ENCODE results near the gene DMRT2. TPM values are rescaled to one million over a fixed set of nuclear protein-coding genes. Genes with fewer than 3 reads are reported as not detected.

The DMRT2 gene
- total and polyA plus RNA-seq, 2 experiments from 2014 or later, result 0.19 TPM; not detected in 1

DNA sequence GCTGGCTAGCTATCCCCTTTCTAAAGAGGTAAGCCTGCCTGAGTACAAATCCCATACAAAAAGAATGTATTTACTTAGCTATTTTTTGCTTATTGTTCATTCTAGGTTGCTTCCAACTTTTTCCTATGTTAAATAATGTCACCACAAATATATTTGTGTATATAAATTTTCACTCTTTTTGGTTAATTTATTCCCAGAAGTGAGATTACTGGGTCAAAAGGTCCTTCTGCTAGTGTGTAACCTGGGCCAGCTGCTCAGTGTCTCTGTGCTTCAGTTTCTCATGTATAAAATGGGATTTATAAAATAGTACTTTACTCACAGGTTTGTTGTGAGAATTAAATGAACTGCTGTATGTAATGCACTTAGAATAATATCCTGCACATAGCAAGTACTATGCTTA, 23.9 kb upstream of the DMRT2 start:
- no peaks in the 10 kb centered on the region for H3K4me1 ChIP-seq (ENCODE audit: insufficient read depth)
- in situ Hi-C loops (cut with MboI), result no loop called here

DNA sequence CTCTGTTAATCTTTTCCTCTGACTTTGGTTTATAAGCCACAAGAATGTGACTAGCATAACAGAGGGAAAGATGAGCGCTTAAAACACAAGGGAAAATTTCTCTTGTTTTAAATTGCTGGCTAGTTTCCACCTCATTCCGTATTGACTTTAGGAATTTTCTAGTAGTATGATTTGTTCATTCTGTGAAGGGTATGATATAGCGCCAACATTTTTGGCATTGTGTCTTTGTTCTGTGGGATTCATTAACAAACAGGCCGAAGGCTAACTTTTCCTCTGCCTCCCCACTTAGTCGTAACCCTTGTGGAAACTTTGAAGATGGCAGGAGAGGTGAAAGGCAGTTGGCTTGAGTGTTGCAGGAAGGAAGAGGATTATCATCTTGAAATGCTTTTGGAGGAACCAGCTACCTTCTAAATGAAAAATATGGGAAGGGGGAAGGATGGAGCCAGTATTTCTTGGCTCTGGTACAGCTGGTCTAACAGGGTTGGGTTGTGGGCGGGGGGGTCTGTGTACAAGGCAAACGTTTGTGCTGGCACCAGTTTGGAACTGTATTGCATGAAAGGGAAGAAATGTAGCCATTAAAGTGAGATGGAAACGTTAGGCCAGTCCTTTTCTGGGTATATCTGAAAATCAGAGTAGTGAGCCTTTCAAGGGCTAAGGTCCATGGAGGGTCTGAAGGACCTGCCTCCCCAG, 21.5 kb upstream of the DMRT2 start:
- H3K9me3 ChIP-seq (ENCODE audit: low read depth), result no peaks in the 10 kb centered on the region

More for the DNA sequence above, 23.9 kb upstream of the DMRT2 start:
- no peaks in the 10 kb centered on the region for H3F3A ChIP-seq (ENCODE audit: insufficient read depth)
- no peak overlapping the region for H3K4me2 ChIP-seq (ENCODE audit: unreplicated experiment)
- H3K27ac ChIP-seq, result no peak overlapping the region
- TF ChIP-seq EZH2 (IDR thresholded peaks at IDR 0.05; ENCODE audit: insufficient read depth, poor library complexity, severe bottlenecking), result no peak
- TF ChIP-seq EZH2phosphoT487 (IDR thresholded peaks at IDR 0.05; ENCODE audit: insufficient read depth, low read depth), result no peak
- DNase-seq, result no peak
- no peaks in the 10 kb centered on the region for H3K36me3 ChIP-seq (ENCODE audit: low read depth)
- no peaks in the 10 kb centered on the region for H3K79me2 ChIP-seq (ENCODE audit: insufficient read depth)
- H3K9me3 ChIP-seq (ENCODE audit: low read depth), result no peaks in the 10 kb centered on the region
- no peaks in the 10 kb centered on the region for H4K20me1 ChIP-seq (ENCODE audit: insufficient read depth)
- H3K27me3 ChIP-seq (replicated peaks; ENCODE audit: insufficient read depth), result 0 out of 2 replicates have a peak, but pooled peaks cover 4% of the 10 kb centered on the region
- no peak overlapping the region for H3K4me3 ChIP-seq
- no peak overlapping the region for H3K9ac ChIP-seq
- H3K9me2 ChIP-seq (ENCODE audit: insufficient read depth), result no peaks in the 10 kb centered on the region
- H2AFZ ChIP-seq, result no peak overlapping the region

GRCh38 chr9:1031951-1032601, 18.1 kb upstream of the DMRT2 start:
- no peak for DNase-seq
- in situ Hi-C loops (cut with MboI), result no loop called here
- Histone ChIP-seq H3K27me3 (replicated peaks; ENCODE audit: insufficient read depth) (peaks cover 11% of the 10 kb centered on the region; the same call in 1 of the 2 replicates), H3K36me3 (ENCODE audit: low read depth) (no peaks in the 10 kb centered on the region), H3K9me3 (ENCODE audit: low read depth) (no peaks in the 10 kb centered on the region), H3K4me2 (ENCODE audit: unreplicated experiment) (no peak overlapping the region), H3K27ac (no peak overlapping the region), H3F3A (ENCODE audit: insufficient read depth) (no peaks in the 10 kb centered on the region), H4K20me1 (ENCODE audit: insufficient read depth) (no peaks in the 10 kb centered on the region), H3K79me2 (ENCODE audit: insufficient read depth) (no peaks in the 10 kb centered on the region), H3K4me3 (no peak overlapping the region), H3K4me1 (ENCODE audit: insufficient read depth) (no peaks in the 10 kb centered on the region), H2AFZ (no peak overlapping the region), H3K9ac (no peak overlapping the region), H3K9me2 (ENCODE audit: insufficient read depth) (no peaks in the 10 kb centered on the region)
- WGBS, 2 experiments (ENCODE audit: low coverage in 1 of 2, low lambda C conversion rate in 2 of 2, missing lambda C conversion rate in 2 of 2), result 50% methylated on average over 14 of the region's 14 CpGs
- TF ChIP-seq EZH2 (IDR thresholded peaks at IDR 0.05; ENCODE audit: insufficient read depth, poor library complexity, severe bottlenecking) (no peak), EZH2phosphoT487 (IDR thresholded peaks at IDR 0.05; ENCODE audit: insufficient read depth, low read depth) (no peak)

More for the DNA sequence above, 21.5 kb upstream of the DMRT2 start:
- Histone ChIP-seq H3K27me3 (replicated peaks; ENCODE audit: insufficient read depth) (peaks cover 10% of the 10 kb centered on the region; the same call in 1 of the 2 replicates), H3F3A (ENCODE audit: insufficient read depth) (no peaks in the 10 kb centered on the region), H3K4me1 (ENCODE audit: insufficient read depth) (no peaks in the 10 kb centered on the region), H3K4me2 (ENCODE audit: unreplicated experiment) (no peak overlapping the region), H3K27ac (no peak overlapping the region), H3K9ac (no peak overlapping the region), H3K9me2 (ENCODE audit: insufficient read depth) (no peaks in the 10 kb centered on the region), H3K36me3 (ENCODE audit: low read depth) (no peaks in the 10 kb centered on the region), H3K4me3 (no peak overlapping the region), H4K20me1 (ENCODE audit: insufficient read depth) (no peaks in the 10 kb centered on the region), H3K79me2 (ENCODE audit: insufficient read depth) (no peaks in the 10 kb centered on the region), H2AFZ (no peak overlapping the region)
- TF ChIP-seq EZH2phosphoT487 (IDR thresholded peaks at IDR 0.05; ENCODE audit: insufficient read depth, low read depth), result no peak
- TF ChIP-seq EZH2 (IDR thresholded peaks at IDR 0.05; ENCODE audit: insufficient read depth, poor library complexity, severe bottlenecking), result no peak
- DNase-seq, result no peak
- 29 to 36% methylated on average over 8 of the region's 8 CpGs for WGBS, 2 experiments (ENCODE audit: low coverage in 1 of 2, low lambda C conversion rate in 2 of 2, missing lambda C conversion rate in 2 of 2)
- in situ Hi-C loops (cut with MboI), result no loop called here

DNA sequence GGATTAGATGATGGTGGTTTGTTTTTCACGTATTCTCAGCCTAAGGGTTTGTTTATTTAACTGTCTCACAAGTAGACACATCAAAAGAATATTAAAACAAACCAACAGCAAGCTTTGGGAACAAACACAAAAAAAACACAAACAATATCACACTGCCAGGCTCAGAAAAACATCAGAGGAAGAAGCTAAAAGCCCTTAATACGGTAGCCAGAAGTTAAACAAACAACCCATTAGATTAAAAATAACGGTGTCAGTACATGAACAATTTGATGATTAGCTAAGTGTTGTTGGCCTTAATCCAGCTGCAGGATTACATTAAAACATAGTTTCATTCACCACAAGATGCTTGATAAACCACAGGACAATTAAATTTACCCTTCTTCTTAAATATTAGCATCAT, 15.9 kb upstream of the DMRT2 start:
- WGBS, 2 experiments (ENCODE audit: low coverage in 1 of 2, low lambda C conversion rate in 2 of 2, missing lambda C conversion rate in 2 of 2), result 45 to 49% methylated on average over 3 of the region's 3 CpGs

More for the DNA sequence above, 15.9 kb upstream of the DMRT2 start:
- Histone ChIP-seq H4K20me1 (ENCODE audit: insufficient read depth) (no peaks in the 10 kb centered on the region), H3K9me2 (ENCODE audit: insufficient read depth) (no peaks in the 10 kb centered on the region), H3K9me3 (ENCODE audit: low read depth) (no peaks in the 10 kb centered on the region), H3K9ac (no peak overlapping the region), H3K4me3 (no peak overlapping the region), H3F3A (ENCODE audit: insufficient read depth) (no peaks in the 10 kb centered on the region), H3K4me2 (ENCODE audit: unreplicated experiment) (no peak overlapping the region), H3K27me3 (replicated peaks; ENCODE audit: insufficient read depth) (peaks cover 20% of the 10 kb centered on the region), H2AFZ (no peak overlapping the region), H3K27ac (no peak overlapping the region), H3K36me3 (ENCODE audit: low read depth) (no peaks in the 10 kb centered on the region), H3K4me1 (ENCODE audit: insufficient read depth) (no peaks in the 10 kb centered on the region), H3K79me2 (ENCODE audit: insufficient read depth) (no peaks in the 10 kb centered on the region)
- in situ Hi-C loops (cut with MboI), result no loop called here
- no peak for TF ChIP-seq EZH2phosphoT487 (IDR thresholded peaks at IDR 0.05; ENCODE audit: insufficient read depth, low read depth)
- TF ChIP-seq EZH2 (IDR thresholded peaks at IDR 0.05; ENCODE audit: insufficient read depth, poor library complexity, severe bottlenecking), result no peak
- DNase-seq, result no peak
